Smooth muscle cell (in vitro differentiated cells): ENCODE measurements around the gene GUCY1A1. TPM values are rescaled to one million over a fixed set of nuclear protein-coding genes. Genes with fewer than 3 reads are reported as not detected.

Experiments
- DNase-seq: peaks from one replicate; lab custom pipeline; 2025; ENCODE audit not compliant: unreplicated experiment; lab: John Stamatoyannopoulos, UW
- H2AFZ ChIP-seq: fragments of 200-600 bp; sonication (generic); 2 replicates; pipeline ENCODE4 v1.6.0; 2016; ENCODE audit warnings: antibody characterized with exemption, low read depth, mild to moderate bottlenecking
- H3F3A ChIP-seq: fragments of 200-600 bp; sonication (generic); 2 replicates; pipeline ENCODE4 v1.6.0; 2017; ENCODE audit warnings: antibody characterized with exemption, low read depth
- H3K27ac ChIP-seq: fragments of 200-600 bp; sonication (generic); 2 replicates; pipeline ENCODE4 v1.5.1; 2016; ENCODE audit warnings: low read depth, mild to moderate bottlenecking
- H3K27me3 ChIP-seq: fragments of 200-600 bp; sonication (generic); 2 replicates; pipeline ENCODE4 v1.6.1; 2016; ENCODE audit warnings: low read depth, mild to moderate bottlenecking
- H3K36me3 ChIP-seq: fragments of 200-600 bp; sonication (generic); 2 replicates; pipeline ENCODE4 v1.5.1; 2016; ENCODE audit warnings: low read depth
- H3K4me1 ChIP-seq: fragments of 200-600 bp; sonication (generic); 2 replicates; pipeline ENCODE4 v1.5.1; 2016; ENCODE audit warnings: low read depth
- H3K4me2 ChIP-seq: fragments of 200-600 bp; sonication (generic); 2 replicates; pipeline ENCODE4 v1.6.0; 2016; ENCODE audit warnings: mild to moderate bottlenecking
- H3K4me3 ChIP-seq: fragments of 200-600 bp; sonication (generic); 2 replicates; pipeline ENCODE4 v1.5.1; 2016; ENCODE audit warnings: mild to moderate bottlenecking
- H3K79me2 ChIP-seq: fragments of 200-600 bp; sonication (generic); 2 replicates; pipeline ENCODE4 v1.6.0; 2016; ENCODE audit warnings: low read depth, mild to moderate bottlenecking
- H3K9ac ChIP-seq: fragments of 200-600 bp; sonication (generic); 2 replicates; pipeline ENCODE4 v1.6.0; 2016; ENCODE audit warnings: low read depth
- H3K9me3 ChIP-seq: fragments of 200-600 bp; sonication (generic); replicated peaks from 2 replicates; pipeline ENCODE4 v1.5.1; 2016; ENCODE audit warnings: low read depth
- H4K20me1 ChIP-seq: fragments of 200-600 bp; sonication (generic); 2 replicates; pipeline ENCODE4 v1.6.0; 2016; ENCODE audit warnings: low read depth
- WGBS: methylation state at CpG from one replicate; pipeline ENCODE4 v1.1.7; 2016; ENCODE audit warnings: low lambda C conversion rate; 5-methylcytosine and 5-hydroxymethylcytosine counted together
- polyA plus RNA-seq: library from polyadenylated mRNA; unstranded; fragments of >200 nt; fragmentation: Nextera tagmentation; extraction: Ambion mirVana; gene quantifications from 2 replicates; pipeline ENCODE4 v1.2.1, GENCODE V29; 2016
- total RNA-seq: library from RNA; depleted of rRNA; stranded (reverse); fragments of >200 nt; gene quantifications from 2 replicates; pipeline ENCODE4 v1.2.3, GENCODE V29; 2014
- TF ChIP-seq, protein P1 (sequence below): fragments of 200-600 bp; sonication (generic); IDR thresholded peaks from 2 replicates; pipeline ENCODE4 v1.5.1; 2017; ENCODE audit warnings: borderline replicate concordance, mild to moderate bottlenecking, antibody characterized with exemption; ENCODE audit not compliant: insufficient read depth, poor library complexity, severe bottlenecking

The GUCY1A1 gene
- total and polyA plus RNA-seq, 2 experiments from 2014 or later, result 172 to 269 TPM

DNA sequence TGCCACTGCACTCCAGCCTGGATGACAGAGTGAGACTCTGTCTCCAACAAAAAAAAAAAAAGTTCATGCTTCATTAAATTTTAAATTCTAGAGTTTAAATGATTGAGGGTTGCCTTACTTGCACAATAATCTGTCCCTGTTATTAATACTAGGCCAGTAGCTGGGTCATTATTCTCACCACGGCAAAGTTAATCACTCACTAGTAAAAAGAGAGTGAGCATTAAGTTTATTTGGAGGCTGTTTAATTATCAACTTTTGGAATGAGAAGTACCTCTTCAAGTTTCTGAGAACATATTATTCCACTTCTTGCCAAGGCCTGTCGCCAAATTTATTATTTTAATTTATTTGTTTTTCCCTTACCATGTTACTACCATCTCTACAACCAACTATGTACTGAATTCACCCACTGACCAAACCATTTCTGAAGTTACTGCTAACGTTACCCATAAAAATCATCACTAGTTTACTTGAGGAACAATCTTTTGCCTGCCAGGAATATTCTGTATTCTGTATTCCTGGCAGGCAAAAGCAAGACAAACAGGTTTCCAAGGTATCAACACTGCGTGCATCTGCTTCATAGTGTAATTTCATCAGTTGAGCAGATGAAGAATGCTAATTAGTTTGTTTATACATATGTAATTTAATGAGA is 26.5 kb downstream of the GUCY1A1 start:
- H3K4me1 ChIP-seq, result peaks cover 5% of the 10 kb centered on the region
- H3K9ac ChIP-seq, result no peak overlapping the region
- H3K27me3 ChIP-seq, result no peaks in the 10 kb centered on the region
- peak overlapping the region; percentile 20 for H3K4me2 ChIP-seq
- H3K9me3 ChIP-seq, result no peaks in the 10 kb centered on the region
- H3K27ac ChIP-seq, result peak overlapping the region; percentile 57
- WGBS, result 73% methylated on average over 4 of the region's 4 CpGs
- peaks cover 9% of the 10 kb centered on the region for H3F3A ChIP-seq
- no peak overlapping the region for H2AFZ ChIP-seq
- H3K79me2 ChIP-seq, result peaks cover 97% of the 10 kb centered on the region
- H3K36me3 ChIP-seq, result peaks cover 11% of the 10 kb centered on the region
- no peak overlapping the region for H3K4me3 ChIP-seq
- no peak for DNase-seq
- TF ChIP-seq, protein P1, sequence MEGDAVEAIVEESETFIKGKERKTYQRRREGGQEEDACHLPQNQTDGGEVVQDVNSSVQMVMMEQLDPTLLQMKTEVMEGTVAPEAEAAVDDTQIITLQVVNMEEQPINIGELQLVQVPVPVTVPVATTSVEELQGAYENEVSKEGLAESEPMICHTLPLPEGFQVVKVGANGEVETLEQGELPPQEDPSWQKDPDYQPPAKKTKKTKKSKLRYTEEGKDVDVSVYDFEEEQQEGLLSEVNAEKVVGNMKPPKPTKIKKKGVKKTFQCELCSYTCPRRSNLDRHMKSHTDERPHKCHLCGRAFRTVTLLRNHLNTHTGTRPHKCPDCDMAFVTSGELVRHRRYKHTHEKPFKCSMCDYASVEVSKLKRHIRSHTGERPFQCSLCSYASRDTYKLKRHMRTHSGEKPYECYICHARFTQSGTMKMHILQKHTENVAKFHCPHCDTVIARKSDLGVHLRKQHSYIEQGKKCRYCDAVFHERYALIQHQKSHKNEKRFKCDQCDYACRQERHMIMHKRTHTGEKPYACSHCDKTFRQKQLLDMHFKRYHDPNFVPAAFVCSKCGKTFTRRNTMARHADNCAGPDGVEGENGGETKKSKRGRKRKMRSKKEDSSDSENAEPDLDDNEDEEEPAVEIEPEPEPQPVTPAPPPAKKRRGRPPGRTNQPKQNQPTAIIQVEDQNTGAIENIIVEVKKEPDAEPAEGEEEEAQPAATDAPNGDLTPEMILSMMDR, result no peak
- H4K20me1 ChIP-seq, result peaks cover 88% of the 10 kb centered on the region

DNA sequence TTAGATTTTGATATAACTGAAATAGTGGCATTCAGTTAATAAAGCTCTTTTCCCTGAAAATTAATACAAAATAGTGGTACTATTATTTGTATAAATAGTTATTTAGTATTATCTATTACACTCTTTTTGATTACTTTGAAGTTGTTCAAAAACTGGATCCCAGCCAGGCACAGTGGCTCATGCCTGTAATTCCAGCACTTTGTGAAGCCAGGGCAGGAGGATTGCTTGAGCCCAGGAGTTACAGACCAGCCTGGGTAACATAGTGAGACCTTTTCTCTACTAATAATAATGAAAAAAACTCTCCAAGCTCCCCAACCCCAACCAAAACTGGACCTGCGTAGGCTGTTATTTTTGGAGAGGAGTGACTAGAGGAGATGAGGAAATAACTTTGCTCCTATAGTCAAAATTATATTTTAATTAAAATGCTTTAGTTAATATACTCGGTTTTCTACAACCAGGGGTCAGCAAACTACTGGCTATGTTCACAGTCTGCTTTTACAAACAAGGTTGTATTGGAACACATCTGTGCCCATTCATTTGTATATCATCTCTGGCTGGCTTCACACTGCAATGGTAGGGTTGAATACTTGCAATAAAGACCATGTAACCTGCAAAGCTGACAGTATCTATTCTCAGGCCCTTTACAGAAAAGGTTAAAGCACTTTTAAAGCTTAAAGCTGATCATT is 27.6 kb downstream of the GUCY1A1 start:
- Histone ChIP-seq H3K9me3 (no peaks in the 10 kb centered on the region), H3K27ac (peak overlapping the region; percentile 57), H3K36me3 (peaks cover 14% of the 10 kb centered on the region), H3K4me3 (no peak overlapping the region), H4K20me1 (peaks cover 81% of the 10 kb centered on the region), H3K4me2 (peak overlapping the region; percentile 57), H3K27me3 (no peaks in the 10 kb centered on the region), H3K79me2 (peaks cover 97% of the 10 kb centered on the region), H3K4me1 (peaks cover 5% of the 10 kb centered on the region), H3F3A (peaks cover 17% of the 10 kb centered on the region), H3K9ac (no peak overlapping the region), H2AFZ (no peak overlapping the region)
- no peak for DNase-seq
- 87% methylated on average over 2 of the region's 2 CpGs for WGBS
- TF ChIP-seq, protein P1, result no peak

DNA sequence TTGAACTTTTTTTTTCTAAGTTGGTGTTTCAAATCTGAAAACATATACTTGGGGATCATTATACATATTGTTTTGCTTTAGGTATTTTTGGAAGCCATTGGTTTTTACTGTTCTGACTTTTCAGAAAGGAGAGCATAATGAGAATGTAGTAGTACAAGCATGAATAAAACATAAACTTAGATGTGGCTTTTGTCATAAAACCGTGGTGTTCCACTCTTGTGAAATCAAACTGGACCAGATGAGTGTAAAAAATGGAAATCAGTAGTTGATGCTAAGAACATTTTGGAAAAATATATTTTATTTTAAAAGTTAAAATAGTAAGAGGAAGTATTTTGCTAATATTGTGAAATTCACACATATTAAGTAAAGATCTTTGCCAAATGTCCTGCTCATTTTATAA is 29.6 kb downstream of the GUCY1A1 start:
- Histone ChIP-seq H3K27ac (no peak overlapping the region), H3K27me3 (no peaks in the 10 kb centered on the region), H3K36me3 (peaks cover 28% of the 10 kb centered on the region), H3K79me2 (peaks cover 97% of the 10 kb centered on the region), H3K4me3 (no peak overlapping the region), H3K4me2 (no peak overlapping the region), H3K9ac (no peak overlapping the region), H3K9me3 (no peaks in the 10 kb centered on the region), H3F3A (peaks cover 20% of the 10 kb centered on the region), H4K20me1 (peaks cover 72% of the 10 kb centered on the region), H3K4me1 (peaks cover 5% of the 10 kb centered on the region), H2AFZ (no peak overlapping the region)
- TF ChIP-seq, protein P1, result no peak
- 87% methylated on average over 1 of the region's 1 CpG for WGBS
- no peak for DNase-seq

DNA sequence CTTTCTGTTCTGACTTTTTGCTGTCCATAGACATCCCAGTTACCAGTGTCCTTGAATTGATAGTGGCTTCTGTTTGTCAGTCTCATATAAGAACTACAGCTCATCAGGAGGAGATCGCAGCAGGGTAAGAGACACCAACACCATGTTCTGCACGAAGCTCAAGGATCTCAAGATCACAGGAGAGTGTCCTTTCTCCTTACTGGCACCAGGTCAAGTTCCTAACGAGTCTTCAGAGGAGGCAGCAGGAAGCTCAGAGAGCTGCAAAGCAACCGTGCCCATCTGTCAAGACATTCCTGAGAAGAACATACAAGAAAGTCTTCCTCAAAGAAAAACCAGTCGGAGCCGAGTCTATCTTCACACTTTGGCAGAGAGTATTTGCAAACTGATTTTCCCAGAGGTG is 30.1 kb downstream of the GUCY1A1 start:
- H3K36me3 ChIP-seq, result peaks cover 30% of the 10 kb centered on the region
- no peak overlapping the region for H3K4me2 ChIP-seq
- H3K27ac ChIP-seq, result no peak overlapping the region
- H3K27me3 ChIP-seq, result no peaks in the 10 kb centered on the region
- no peak for DNase-seq
- peaks cover 70% of the 10 kb centered on the region for H4K20me1 ChIP-seq
- peaks cover 23% of the 10 kb centered on the region for H3F3A ChIP-seq
- no peaks in the 10 kb centered on the region for H3K9me3 ChIP-seq
- no peak overlapping the region for H2AFZ ChIP-seq
- no peak overlapping the region for H3K4me3 ChIP-seq
- H3K9ac ChIP-seq, result no peak overlapping the region
- 74% methylated on average over 6 of the region's 6 CpGs for WGBS
- H3K79me2 ChIP-seq, result peaks cover 97% of the 10 kb centered on the region
- H3K4me1 ChIP-seq, result peaks cover 5% of the 10 kb centered on the region
- TF ChIP-seq, protein P1, result no peak
